AG09319 (cell line): ENCODE results near the gene RBP4.

Source experiments
- DNase-seq: peaks from one replicate; pipeline ENCODE4 v3.0.0-alpha.2; 2010; ENCODE audit warnings: low read depth; ENCODE audit errors: extremely low read depth
- CTCF ChIP-seq: IDR thresholded peaks from 2 replicates; pipeline ENCODE4 v1.5.1; 2011; ENCODE audit warnings: low read depth, mild to moderate bottlenecking, inconsistent platforms, low read length, moderate library complexity

The RBP4 gene

DNA sequence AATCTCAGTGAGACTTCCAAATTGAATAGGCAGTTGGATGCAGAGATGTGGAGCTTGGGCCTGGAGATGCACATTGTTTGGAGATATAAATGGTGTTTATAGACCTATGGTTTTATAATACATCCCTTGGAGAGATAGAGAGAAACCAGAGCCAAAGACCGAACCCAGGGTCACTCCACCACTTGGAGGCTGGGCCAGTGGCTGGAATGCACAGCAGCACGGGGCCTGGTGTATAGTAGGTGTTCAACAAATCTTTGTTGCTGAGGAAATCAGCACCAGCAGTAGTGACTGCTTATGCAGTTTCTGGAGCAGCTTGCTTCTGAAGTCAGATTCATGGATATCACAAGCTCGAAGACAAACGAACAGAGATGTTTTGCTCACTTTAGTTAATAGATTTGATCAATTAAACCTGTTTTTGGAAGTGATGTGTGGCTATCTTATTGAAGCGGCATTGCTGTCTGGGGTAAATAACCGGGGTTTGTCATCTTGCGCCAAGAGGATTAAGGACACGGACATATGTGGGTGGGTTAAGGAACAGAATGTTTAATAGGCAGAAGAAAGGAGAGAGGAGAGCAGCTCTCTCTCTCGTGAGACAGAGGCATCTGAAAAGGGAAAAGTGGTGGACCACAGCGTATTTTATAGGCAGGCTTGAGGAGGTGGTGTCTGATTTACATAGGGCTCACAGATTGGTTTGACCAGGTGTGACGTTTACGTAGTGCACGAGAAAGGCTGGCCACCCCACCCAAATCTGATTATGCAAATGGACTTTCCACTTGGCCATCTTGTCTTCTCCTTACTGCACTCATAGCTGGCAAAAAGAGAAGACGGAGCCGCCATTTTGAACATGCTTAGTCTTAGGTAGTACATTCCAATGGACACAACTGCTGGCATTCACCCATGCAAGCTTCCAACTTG is 11.1 kb downstream of the RBP4 start:
- DNase-seq: no peak

DNA sequence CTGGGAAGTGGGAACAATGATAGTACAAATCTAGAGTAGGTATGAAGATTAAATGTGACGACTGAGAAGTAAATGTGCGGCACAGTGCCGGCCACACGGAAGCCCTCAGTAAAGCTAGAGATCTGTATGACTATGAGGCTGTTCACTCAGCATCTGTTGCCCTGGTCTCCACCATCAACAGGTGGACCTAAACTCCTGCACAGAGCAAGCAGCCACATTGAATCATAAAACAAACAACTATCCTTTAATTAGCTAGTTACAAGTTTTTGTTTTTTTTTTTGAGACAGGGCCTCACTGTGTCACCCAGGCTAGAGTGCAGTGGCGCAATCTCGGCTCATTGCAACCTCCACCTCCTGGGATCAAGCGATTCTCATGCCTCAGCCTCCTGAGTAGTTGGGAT is 16.6 kb downstream of the RBP4 start:
- TF ChIP-seq CTCF: no peak
- no peak for DNase-seq

More for the DNA sequence above, 11.1 kb downstream of the RBP4 start:
- no peak for TF ChIP-seq CTCF

- TF ChIP-seq CTCF: no peak
- DNase-seq: no peak
Observed at GRCh38 chr10:93580828-93581227, 20.2 kb downstream of the RBP4 start.

- no peak for TF ChIP-seq CTCF
- DNase-seq: no peak
Observed at GRCh38 chr10:93579985-93580711, 20.9 kb downstream of the RBP4 start.

GRCh38 chr10:93579089-93579488 is 21.9 kb downstream of the RBP4 start:
- no peak for TF ChIP-seq CTCF
- no peak for DNase-seq

DNA sequence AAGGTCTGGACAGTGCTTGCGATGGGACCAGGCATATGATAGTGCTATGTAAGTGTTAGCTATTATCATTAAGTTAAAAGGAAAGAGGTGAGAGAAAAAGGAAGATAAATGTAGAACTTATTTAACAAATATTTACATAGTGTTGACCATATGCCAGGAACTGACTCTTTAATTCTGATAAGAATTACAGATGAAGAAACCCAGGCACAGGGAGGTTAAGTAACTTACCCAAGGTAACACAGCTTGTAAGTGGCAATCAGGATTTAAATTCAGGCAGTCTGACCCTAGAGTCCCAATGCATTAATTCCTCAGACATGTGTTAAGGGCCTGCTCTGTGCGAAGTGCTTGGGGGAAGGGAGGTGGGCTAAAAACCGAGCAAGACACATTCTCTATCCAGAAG is 23.5 kb downstream of the RBP4 start:
- no peak for TF ChIP-seq CTCF
- no peak for DNase-seq

DNA sequence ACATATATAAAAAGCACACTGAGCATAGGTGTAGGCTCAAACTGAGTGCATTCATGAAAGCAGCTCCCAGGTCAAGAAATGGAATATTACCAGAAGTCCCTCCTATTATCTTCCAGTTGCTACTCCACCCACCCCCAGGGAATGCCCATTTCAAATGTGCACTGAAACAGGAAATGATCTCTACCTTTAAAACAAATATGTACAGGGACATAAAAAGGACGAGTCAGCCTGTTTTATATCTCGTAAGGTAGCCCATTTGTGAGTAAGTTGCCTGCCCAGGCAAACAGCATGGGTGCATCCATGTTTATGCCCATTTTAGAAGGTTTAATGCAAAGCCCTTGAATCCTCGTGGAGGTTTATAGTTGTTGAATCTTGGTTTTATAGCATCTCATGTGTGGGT is 24.1 kb downstream of the RBP4 start:
- no peak for DNase-seq
- TF ChIP-seq CTCF: no peak
